GM13976 (cell line): ENCODE data around the gene MSMO1.

Experiments used
- DNase-seq: peaks from one replicate; pipeline ENCODE4 v3.0.0; 2012; ENCODE audit warnings: low spot score
- CTCF ChIP-seq: IDR thresholded peaks from 2 replicates; pipeline ENCODE4 v1.5.1; 2012; ENCODE audit warnings: borderline replicate concordance, mild to moderate bottlenecking; ENCODE audit not compliant: insufficient read depth; ENCODE audit errors: extremely low read depth, missing control alignments, control extremely low read depth
- in situ Hi-C: fragments of 300-500 bp; cut with MboI; formaldehyde crosslinking; loops from one replicate; pipeline ENCODE4 v1.12.0; 2022; ENCODE audit warnings: low sequenced_read_pairs, mixed read lengths, inconsistent platforms; ENCODE audit not compliant: unreplicated experiment

MSMO1 gene

GRCh38 chr4:165368567-165368966 is 41.1 kb downstream of the MSMO1 start:
- TF ChIP-seq CTCF, result no peak
- in situ Hi-C loops, result no loop called here

GRCh38 chr4:165369522-165369921 is 42.1 kb downstream of the MSMO1 start:
- in situ Hi-C loops, result no loop called here
- no peak for TF ChIP-seq CTCF
- DNase-seq, result no peak

More at GRCh38 chr4:165368567-165368966, 41.1 kb downstream of the MSMO1 start:
- DNase-seq, result no peak

GRCh38 chr4:165370530-165370929 is 43.1 kb downstream of the MSMO1 start:
- in situ Hi-C loops, result no loop called here
- DNase-seq, result no peak
- no peak for TF ChIP-seq CTCF

- no peak for TF ChIP-seq CTCF
- in situ Hi-C loops, result no loop called here
- DNase-seq, result no peak
Measured at GRCh38 chr4:165375465-165375864, 48.0 kb downstream of the MSMO1 start.

- in situ Hi-C loops, result no loop called here
- no peak for DNase-seq
- TF ChIP-seq CTCF, result no peak
Measured at GRCh38 chr4:165378398-165378744, 50.9 kb downstream of the MSMO1 start.

- DNase-seq, result peak; percentile 69
- in situ Hi-C loops, result no loop called here
- TF ChIP-seq CTCF, result no peak
Measured at GRCh38 chr4:165378745-165379677, 51.5 kb downstream of the MSMO1 start, which contains the start of gene CPE. Gene CPE (plus strand): TSS chr4:165379008. CDS start chr4:165379222, 214 bp downstream.
